Activated T-helper 1 cell treated with anti-CD3 and anti-CD28 coated beads, Interleukin-12 subunit alpha, Interleukin-12 subunit beta, Interleukin-2, Interleukin-4 antibody, amounts not matched to agents 30 ng/mL and 10 ng/mL and 1 ng/mL, durations not matched to agents 14 hours and 24 hours and 36 hours (primary cell): Measurements from ENCODE around the gene PRR32. TPM values are rescaled to one million over a fixed set of nuclear protein-coding genes. Genes with fewer than 3 reads are reported as not detected.
"Not testable (repeated sequence)": the region's sequence is repeated elsewhere in the genome, so short reads cannot be mapped to it uniquely, and the experiment has no call there.

Experiments
- DNase-seq: peaks from one replicate; pipeline ENCODE4 v3.0.0; 2021; ENCODE audit warnings: low spot score
- H3K27ac Mint-ChIP-seq: one replicate; pipeline ENCODE4 v1.8.0; 2021; ENCODE audit warnings: mild to moderate bottlenecking, mixed read lengths
- H3K27me3 Mint-ChIP-seq: one replicate; pipeline ENCODE4 v1.8.0; 2022; ENCODE audit warnings: mild to moderate bottlenecking, moderate library complexity, mixed read lengths; ENCODE audit not compliant: insufficient read depth
- H3K36me3 Mint-ChIP-seq: one replicate; pipeline ENCODE4 v1.8.0; 2021; ENCODE audit warnings: low read depth, mixed read lengths
- H3K4me1 Mint-ChIP-seq: one replicate; pipeline ENCODE4 v1.8.0; 2021; ENCODE audit warnings: low read depth, mixed read lengths
- H3K4me3 Mint-ChIP-seq: one replicate; pipeline ENCODE4 v1.8.0; 2021; ENCODE audit warnings: mild to moderate bottlenecking, moderate library complexity, mixed read lengths
- H3K9me3 Mint-ChIP-seq: one replicate; pipeline ENCODE4 v1.8.0; 2021; ENCODE audit warnings: mixed read lengths
- intact Hi-C: fragments of 100-400 bp; cut with micrococcal nuclease; formaldehyde crosslinking; loops from one replicate; pipeline ENCODE4 v1.15.1; 2024
- total RNA-seq: library from RNA; stranded (reverse); gene quantifications from 2 replicates; pipeline ENCODE4 v1.2.3, GENCODE V29; 2022

PRR32 gene, protein sequence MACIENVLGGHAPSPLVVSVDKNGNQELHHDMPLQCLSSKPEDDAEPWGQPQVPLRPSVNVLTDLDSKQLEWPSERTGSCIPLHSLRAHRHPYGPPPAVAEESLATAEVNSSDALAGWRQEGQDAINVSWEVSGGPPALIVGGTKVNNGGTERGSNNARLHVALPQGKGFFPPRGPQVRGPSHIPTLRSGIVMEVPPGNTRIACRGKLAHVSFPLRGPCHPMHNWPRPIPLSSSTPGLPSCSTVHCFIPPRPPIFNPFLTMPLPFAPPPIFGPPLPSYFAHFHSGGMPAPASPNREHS
- total RNA-seq: not detected in 2 replicates

DNA sequence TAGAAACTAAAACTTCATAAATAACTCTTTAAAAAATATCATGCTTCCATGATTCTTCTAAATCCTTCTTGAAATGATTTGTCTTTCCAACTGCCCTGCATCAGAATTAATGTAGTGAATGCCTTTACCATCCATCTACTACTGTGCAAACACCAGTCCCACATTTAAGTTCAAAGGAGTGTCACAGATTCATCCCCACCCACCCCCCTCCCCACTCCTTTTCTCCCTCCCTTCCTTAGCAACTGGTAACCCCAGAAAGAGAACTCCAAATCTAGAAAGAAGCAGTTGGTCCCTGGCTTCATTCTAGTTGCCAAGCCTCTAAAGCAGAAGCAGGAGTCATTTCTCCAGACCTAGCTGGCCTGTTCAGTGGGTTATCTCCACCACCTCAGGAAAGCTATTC lies at the start of gene PRR32:
Gene PRR32 (plus strand): TSS at position 301 of the 400 bp plus-strand sequence. CDS start 115 bp downstream, outside the sequence.
- H3K27ac Mint-ChIP-seq: no peak within 1 kb of the TSS
- no peaks in the 10 kb centered on the region for H3K9me3 Mint-ChIP-seq
- no peak within 1 kb of the TSS for H3K4me3 Mint-ChIP-seq
- H3K4me1 Mint-ChIP-seq: no peaks in the 10 kb centered on the region
- H3K36me3 Mint-ChIP-seq: no peaks in the 10 kb centered on the region
- H3K27me3 Mint-ChIP-seq: peaks cover 1% of the 10 kb centered on the region
- intact Hi-C loops: no loop called here
- DNase-seq: no peak

DNA sequence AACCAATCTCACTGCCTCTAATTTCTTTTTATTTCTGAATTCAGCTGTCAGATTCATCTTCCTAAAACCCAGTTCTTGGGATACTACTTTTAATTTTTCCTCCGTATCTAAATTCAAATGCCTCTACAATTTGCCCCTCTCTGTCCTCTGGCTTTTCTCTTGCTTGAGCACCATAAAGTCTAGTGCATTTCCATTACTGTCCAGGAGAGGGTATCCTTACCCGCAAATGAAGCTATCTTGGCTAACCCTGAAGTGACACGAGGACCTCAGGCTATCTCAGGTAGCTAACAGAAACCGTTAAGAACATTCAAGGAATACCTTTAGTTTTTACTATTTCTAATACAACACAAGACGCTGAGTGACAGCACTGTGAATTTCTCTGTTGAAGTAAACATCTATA lies 49.4 kb upstream of the PRR32 start:
- no peaks in the 10 kb centered on the region for H3K4me1 Mint-ChIP-seq
- no peak overlapping the region for H3K27ac Mint-ChIP-seq
- no peaks in the 10 kb centered on the region for H3K36me3 Mint-ChIP-seq
- H3K4me3 Mint-ChIP-seq: no peak overlapping the region
- no peaks in the 10 kb centered on the region for H3K27me3 Mint-ChIP-seq
- intact Hi-C loops: no loop called here
- no peaks in the 10 kb centered on the region for H3K9me3 Mint-ChIP-seq
- DNase-seq: no peak

DNA sequence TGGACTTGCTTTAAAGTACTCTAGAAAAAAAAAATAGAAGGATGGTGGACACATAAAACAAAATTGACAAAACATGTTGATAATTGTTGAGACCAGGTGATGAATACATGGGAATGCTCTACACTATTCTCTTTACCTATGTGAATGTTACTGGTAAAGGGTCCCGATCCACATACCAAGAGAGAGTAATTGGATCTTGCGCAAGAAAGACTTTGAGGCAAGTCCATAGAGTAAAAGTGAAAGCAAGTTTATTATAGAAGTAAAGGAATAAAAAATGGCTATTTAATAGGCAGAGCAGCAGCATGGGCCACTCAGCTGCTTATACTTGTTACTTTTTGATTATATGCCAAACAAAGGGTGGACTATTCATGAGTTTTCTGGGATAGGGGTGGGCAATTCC lies 34.0 kb upstream of the PRR32 start:
- H3K27me3 Mint-ChIP-seq: no peaks in the 10 kb centered on the region
- H3K27ac Mint-ChIP-seq: no peak overlapping the region
- intact Hi-C loops: no loop called here
- no peaks in the 10 kb centered on the region for H3K36me3 Mint-ChIP-seq
- H3K4me3 Mint-ChIP-seq: no peak overlapping the region
- no peak for DNase-seq
- no peaks in the 10 kb centered on the region for H3K4me1 Mint-ChIP-seq
- no peaks in the 10 kb centered on the region for H3K9me3 Mint-ChIP-seq

DNA sequence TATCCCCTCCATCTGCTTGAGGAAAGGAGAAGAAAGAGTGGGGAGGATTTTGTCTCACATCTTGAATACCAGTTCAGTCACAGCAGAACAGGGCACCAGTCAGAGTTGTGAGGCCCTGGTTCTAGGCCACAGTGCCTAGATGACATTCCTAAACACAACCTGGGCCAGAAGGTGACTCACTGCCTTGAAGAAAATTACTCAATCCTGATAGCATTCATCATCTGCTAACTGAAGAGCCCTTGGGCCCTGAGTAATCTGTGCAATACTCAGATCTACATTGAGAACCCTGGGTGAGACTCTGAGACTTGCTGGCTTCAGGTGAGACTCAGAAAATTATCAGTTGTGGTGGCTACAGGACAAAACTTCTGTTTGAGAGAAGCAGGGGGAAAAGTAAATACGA lies 20.5 kb upstream of the PRR32 start:
- Mint-ChIP-seq H3K27me3 (no peaks in the 10 kb centered on the region), H3K9me3 (no peaks in the 10 kb centered on the region), H3K36me3 (no peaks in the 10 kb centered on the region), H3K4me1 (no peaks in the 10 kb centered on the region), H3K27ac (no peak overlapping the region), H3K4me3 (no peak overlapping the region)
- intact Hi-C loops: no loop called here
- no peak for DNase-seq

DNA sequence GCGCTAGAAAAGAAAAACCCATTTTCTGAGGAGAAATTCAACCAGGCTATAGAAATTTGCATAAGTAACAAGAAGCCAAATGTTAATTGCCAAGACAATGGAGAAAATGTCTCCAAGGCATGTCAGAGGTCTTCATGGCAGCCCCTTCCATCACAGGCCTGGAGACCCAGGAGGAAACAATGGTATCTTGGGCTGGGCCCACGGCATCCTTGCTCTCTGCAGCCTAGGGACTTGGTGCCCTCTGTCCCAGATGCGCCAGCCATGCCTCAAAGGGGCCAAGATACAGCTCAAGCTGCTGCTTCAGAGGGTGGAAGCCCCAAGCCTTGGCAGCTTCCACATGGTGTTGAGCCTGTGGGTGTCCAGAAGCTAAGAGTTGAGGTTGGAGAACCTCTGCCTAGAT lies 12.7 kb upstream of the PRR32 start:
- H3K4me1 Mint-ChIP-seq, H3K4me3 Mint-ChIP-seq, H3K9me3 Mint-ChIP-seq, intact Hi-C loops, H3K27ac Mint-ChIP-seq, DNase-seq, H3K36me3 Mint-ChIP-seq, H3K27me3 Mint-ChIP-seq: not testable (repeated sequence)

DNA sequence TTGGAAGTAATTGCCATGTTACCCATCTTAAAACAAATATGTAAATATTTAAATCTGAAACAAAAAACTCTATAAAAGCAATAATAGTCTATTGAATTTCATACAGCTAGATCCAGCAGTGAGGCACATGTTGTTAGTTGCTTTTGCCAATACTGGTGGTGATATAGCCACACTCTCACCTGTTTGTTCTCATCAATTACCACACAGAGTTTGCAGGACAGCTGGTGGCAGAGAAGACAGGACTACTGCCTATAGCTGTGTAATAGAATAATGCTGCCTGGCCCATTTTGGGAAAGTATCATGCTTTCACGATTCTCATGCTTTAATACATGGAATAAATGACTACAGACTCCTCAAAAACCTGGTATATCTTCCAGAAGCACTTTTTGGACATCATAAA lies 3.7 kb upstream of the PRR32 start:
- H3K4me1 Mint-ChIP-seq: no peaks in the 10 kb centered on the region
- H3K4me3 Mint-ChIP-seq: no peak overlapping the region
- intact Hi-C loops: no loop called here
- no peak overlapping the region for H3K27ac Mint-ChIP-seq
- H3K36me3 Mint-ChIP-seq: no peaks in the 10 kb centered on the region
- DNase-seq: no peak
- peaks cover 1% of the 10 kb centered on the region for H3K27me3 Mint-ChIP-seq
- H3K9me3 Mint-ChIP-seq: no peaks in the 10 kb centered on the region

DNA sequence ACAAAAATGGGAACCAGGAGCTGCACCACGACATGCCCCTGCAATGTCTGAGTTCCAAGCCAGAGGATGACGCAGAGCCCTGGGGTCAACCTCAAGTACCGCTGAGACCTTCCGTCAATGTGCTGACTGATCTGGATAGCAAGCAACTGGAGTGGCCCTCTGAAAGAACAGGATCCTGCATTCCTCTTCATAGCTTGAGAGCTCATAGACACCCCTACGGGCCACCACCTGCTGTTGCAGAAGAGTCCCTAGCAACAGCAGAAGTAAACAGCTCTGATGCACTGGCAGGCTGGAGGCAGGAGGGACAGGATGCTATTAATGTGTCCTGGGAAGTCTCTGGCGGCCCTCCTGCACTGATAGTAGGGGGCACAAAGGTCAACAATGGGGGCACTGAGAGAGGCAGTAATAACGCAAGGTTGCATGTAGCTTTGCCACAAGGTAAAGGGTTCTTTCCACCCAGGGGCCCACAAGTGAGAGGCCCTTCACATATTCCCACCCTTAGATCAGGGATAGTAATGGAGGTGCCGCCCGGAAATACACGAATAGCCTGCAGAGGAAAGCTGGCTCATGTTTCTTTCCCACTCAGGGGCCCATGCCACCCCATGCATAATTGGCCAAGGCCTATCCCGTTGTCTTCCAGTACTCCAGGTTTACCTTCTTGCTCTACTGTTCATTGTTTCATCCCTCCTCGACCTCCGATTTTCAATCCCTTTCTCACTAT lies 1.3 kb downstream of the PRR32 start:
- H3K9me3 Mint-ChIP-seq: no peaks in the 10 kb centered on the region
- H3K27me3 Mint-ChIP-seq: peaks cover 1% of the 10 kb centered on the region
- H3K4me3 Mint-ChIP-seq: no peak overlapping the region
- intact Hi-C loops: no loop called here
- DNase-seq: no peak
- H3K36me3 Mint-ChIP-seq: no peaks in the 10 kb centered on the region
- no peaks in the 10 kb centered on the region for H3K4me1 Mint-ChIP-seq
- H3K27ac Mint-ChIP-seq: no peak overlapping the region

DNA sequence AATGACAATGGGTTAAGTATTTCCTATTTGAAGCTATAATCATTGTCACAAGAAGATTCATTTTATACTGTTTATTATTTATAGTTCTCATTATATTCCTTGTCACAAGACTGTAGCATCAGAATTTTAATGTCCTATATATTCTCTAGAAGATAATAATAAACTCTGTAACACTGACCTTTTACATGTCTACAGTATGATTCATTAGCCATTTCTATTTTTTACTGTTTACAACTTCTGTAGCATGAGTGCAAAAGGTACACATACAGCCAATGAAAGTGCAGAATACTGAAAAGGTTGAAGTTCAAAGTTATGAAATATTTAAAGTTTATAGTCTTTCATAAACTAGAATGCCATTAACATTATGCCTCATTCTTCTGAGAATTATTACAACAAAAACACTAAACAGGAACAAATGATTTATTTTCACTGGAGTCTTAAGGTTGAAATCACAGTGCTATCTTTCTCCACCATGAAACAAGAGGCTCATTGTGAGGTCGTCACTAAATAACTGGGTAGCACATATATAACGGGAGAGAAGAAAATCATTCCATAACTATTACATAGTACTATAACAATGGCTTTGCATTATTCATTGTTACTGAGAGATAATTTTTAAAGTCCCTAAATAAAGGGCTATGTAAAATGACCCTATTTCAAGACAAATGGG lies 4.9 kb downstream of the PRR32 start:
- intact Hi-C loops: no loop called here
- no peaks in the 10 kb centered on the region for H3K4me1 Mint-ChIP-seq
- no peaks in the 10 kb centered on the region for H3K36me3 Mint-ChIP-seq
- no peak for DNase-seq
- H3K9me3 Mint-ChIP-seq: no peaks in the 10 kb centered on the region
- no peak overlapping the region for H3K27ac Mint-ChIP-seq
- H3K4me3 Mint-ChIP-seq: no peak overlapping the region
- H3K27me3 Mint-ChIP-seq: no peaks in the 10 kb centered on the region

DNA sequence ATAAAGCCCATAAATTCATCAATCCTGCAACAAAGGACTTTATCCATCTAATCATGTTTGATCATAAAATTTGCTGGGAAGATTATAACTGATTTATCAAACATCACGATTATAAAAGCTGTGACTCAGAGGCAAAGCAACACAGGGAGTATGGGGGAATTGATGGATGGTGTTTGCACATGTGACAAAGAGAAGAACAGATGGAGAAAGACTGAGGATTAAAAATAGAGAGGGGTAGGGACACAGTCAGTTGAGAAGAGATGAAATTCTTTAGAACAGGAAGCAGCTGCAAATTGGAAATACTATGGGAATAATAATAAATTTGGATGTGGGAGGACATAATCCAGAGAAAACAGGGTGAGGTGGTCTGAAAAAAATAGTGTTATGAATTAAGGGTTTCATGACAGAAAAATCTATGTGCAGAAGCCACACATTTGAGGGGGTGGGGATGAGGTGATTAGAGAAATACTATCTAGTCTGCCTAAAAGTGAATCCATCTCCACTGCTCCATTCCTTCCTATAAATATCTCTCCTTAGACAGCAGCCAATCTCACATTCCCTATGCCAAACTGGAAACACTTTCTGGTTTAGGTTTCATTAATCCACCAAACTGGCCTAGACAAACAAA lies 6.2 kb downstream of the PRR32 start:
- intact Hi-C loops: no loop called here
- no peaks in the 10 kb centered on the region for H3K27me3 Mint-ChIP-seq

DNA sequence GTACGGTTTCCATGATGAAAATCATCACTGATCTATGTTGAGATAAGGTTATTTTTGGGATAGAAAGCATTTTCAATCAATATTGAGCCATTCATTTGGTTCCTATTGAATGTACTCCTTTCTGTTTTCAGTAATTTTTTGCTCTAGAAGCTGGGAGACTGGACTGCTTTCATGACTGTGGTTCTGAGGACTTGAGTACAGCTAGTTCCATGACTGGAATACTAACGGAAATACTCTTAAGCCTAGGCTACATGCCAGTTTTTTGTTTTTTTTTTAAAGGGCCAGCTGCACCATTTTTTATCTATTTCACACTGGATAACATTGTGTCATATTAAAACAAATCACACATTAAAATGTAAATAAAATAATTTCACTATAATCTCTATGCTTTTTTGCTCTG lies 16.7 kb downstream of the PRR32 start:
- Mint-ChIP-seq H3K36me3 (no peaks in the 10 kb centered on the region), H3K9me3 (no peaks in the 10 kb centered on the region), H3K4me3 (no peak overlapping the region), H3K27me3 (no peaks in the 10 kb centered on the region), H3K27ac (no peak overlapping the region), H3K4me1 (no peaks in the 10 kb centered on the region)
- no peak for DNase-seq
- intact Hi-C loops: no loop called here

More for the DNA sequence above, 6.2 kb downstream of the PRR32 start:
- H3K9me3 Mint-ChIP-seq: no peaks in the 10 kb centered on the region
- H3K4me3 Mint-ChIP-seq: no peak overlapping the region
- no peaks in the 10 kb centered on the region for H3K36me3 Mint-ChIP-seq
- H3K4me1 Mint-ChIP-seq: no peaks in the 10 kb centered on the region
- H3K27ac Mint-ChIP-seq: no peak overlapping the region
- DNase-seq: no peak

DNA sequence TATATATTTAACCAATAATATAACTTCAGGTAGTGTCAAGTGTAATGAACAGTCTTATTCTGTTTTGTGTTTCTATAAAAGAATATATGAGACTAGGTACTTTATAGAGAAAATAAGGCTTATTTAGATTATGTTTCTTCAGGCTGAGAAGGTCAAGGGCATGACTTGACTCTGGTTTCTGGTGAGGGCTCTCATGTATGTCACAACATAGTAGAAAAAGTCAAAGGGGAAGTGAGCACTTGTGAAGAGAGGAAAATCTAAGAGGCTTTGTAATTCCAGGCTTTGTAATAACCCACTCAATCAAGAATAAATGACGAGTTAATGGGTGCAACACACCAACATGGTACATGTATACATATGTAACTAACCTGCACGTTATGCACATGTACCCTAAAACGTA lies 27.6 kb downstream of the PRR32 start:
- H3K9me3 Mint-ChIP-seq: peaks cover 3% of the 10 kb centered on the region
- H3K27me3 Mint-ChIP-seq: no peaks in the 10 kb centered on the region
- no peak overlapping the region for H3K27ac Mint-ChIP-seq
- intact Hi-C loops: no loop called here
- H3K4me3 Mint-ChIP-seq: no peak overlapping the region
- DNase-seq: no peak
- H3K4me1 Mint-ChIP-seq: no peaks in the 10 kb centered on the region
- H3K36me3 Mint-ChIP-seq: no peaks in the 10 kb centered on the region

DNA sequence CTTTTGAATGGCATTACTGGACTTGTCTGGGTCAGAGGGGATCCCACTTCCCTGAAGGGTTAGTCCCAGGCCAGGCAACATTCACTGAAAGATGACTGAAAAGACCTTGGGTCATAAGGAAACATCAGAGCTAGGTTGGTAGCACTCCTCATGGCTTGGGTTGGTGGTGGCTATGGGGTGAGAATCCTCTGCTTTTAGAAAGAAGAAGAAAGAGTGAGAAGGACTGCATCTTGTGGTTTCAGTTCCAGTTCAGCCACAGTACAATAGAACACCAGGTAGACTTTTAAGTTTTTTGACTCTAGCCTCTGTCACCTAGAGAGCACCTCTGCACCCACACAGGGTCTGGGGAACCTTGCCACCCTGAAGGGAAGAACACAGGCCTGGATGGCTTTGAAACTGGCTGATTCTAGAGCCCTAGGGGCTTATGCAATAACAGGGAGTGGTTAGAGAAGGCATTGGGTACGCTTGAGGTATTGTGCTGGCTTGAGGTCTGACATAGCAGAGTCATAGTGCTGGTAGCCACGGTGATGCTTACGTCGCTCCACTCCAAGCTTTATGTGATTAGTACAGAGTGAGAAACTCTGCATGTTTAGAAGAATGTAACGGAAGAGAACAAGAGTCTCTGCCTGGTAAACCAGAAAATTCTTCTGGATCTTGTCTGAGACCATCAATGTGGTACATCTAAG lies 36.5 kb downstream of the PRR32 start:
- no peak overlapping the region for H3K27ac Mint-ChIP-seq

More for the DNA sequence above, 36.5 kb downstream of the PRR32 start:
- Mint-ChIP-seq H3K4me3 (no peak overlapping the region), H3K36me3 (no peaks in the 10 kb centered on the region), H3K9me3 (no peaks in the 10 kb centered on the region), H3K27me3 (no peaks in the 10 kb centered on the region), H3K4me1 (no peaks in the 10 kb centered on the region)
- DNase-seq: no peak
- intact Hi-C loops: no loop called here
